Measurements from ENCODE around the gene DKK3.

DKK3 gene

GRCh38 chr11:11966826-11967668 lies 41.4 kb downstream of the DKK3 start:
- DNase-seq (ENCODE audit: low read depth), result no peak

- DNase-seq (ENCODE audit: low read depth), result no peak
Measured at GRCh38 chr11:11966354-11966741, 42.1 kb downstream of the DKK3 start.

GRCh38 chr11:11965656-11966353 lies 42.6 kb downstream of the DKK3 start:
- DNase-seq (ENCODE audit: low read depth), result no peak

- DNase-seq (ENCODE audit: low read depth), result no peak
Measured at GRCh38 chr11:11965192-11965591, 43.2 kb downstream of the DKK3 start.

- DNase-seq (ENCODE audit: low read depth), result no peak
Measured at GRCh38 chr11:11964774-11965150, 43.7 kb downstream of the DKK3 start.

- no peak for DNase-seq (ENCODE audit: low read depth)
Measured at GRCh38 chr11:11963842-11964773, 44.3 kb downstream of the DKK3 start.

- no peak for DNase-seq (ENCODE audit: low read depth)
Measured at GRCh38 chr11:11963067-11963466, 45.4 kb downstream of the DKK3 start.

GRCh38 chr11:11961399-11962028 lies 46.9 kb downstream of the DKK3 start:
- DNase-seq (ENCODE audit: low read depth), result no peak

- DNase-seq (ENCODE audit: low read depth), result no peak
Measured at GRCh38 chr11:11960687-11961086, 47.7 kb downstream of the DKK3 start.

GRCh38 chr11:11959601-11960000 lies 48.8 kb downstream of the DKK3 start:
- DNase-seq (ENCODE audit: low read depth), result no peak

GRCh38 chr11:11958403-11959231 lies 49.8 kb downstream of the DKK3 start:
- no peak for DNase-seq (ENCODE audit: low read depth)

GRCh38 chr11:11956006-11956405 lies 52.4 kb downstream of the DKK3 start:
- DNase-seq (ENCODE audit: low read depth), result no peak

- DNase-seq (ENCODE audit: low read depth), result no peak
Measured at GRCh38 chr11:11952036-11952435, 56.4 kb downstream of the DKK3 start.

- DNase-seq (ENCODE audit: low read depth), result no peak
Measured at GRCh38 chr11:11949482-11949881, 58.9 kb downstream of the DKK3 start.

GRCh38 chr11:11948242-11948947 lies 60.0 kb downstream of the DKK3 start:
- DNase-seq (ENCODE audit: low read depth), result no peak

GRCh38 chr11:11947825-11948224 lies 60.6 kb downstream of the DKK3 start:
- no peak for DNase-seq (ENCODE audit: low read depth)

GRCh38 chr11:11946878-11947277 lies 61.5 kb downstream of the DKK3 start:
- DNase-seq (ENCODE audit: low read depth), result no peak

GRCh38 chr11:11946180-11946579 lies 62.2 kb downstream of the DKK3 start:
- DNase-seq (ENCODE audit: low read depth), result peak; percentile 33

- DNase-seq (ENCODE audit: low read depth), result peak; percentile 40
Measured at GRCh38 chr11:11944444-11944843, 64.0 kb downstream of the DKK3 start.

- no peak for DNase-seq (ENCODE audit: low read depth)
Measured at GRCh38 chr11:11942668-11943067, 65.8 kb downstream of the DKK3 start.

Data from fibroblast of gingiva (primary cell).